WTC11 (cell line): ENCODE data around the gene ADGRL3.

Experiments
- CREB1 ChIP-seq: sonication (generic); formaldehyde crosslinking; IDR thresholded peaks from 2 replicates; pipeline ENCODE4 v1.8.0; 2023; ENCODE audit warnings: mild to moderate bottlenecking, missing genetic modification reagents
- ESRRA ChIP-seq: sonication (generic); formaldehyde crosslinking; IDR thresholded peaks from 2 replicates; pipeline ENCODE4 v1.8.1; 2022; ENCODE audit warnings: mild to moderate bottlenecking, missing genetic modification reagents, borderline replicate concordance
- FOXK1 ChIP-seq: sonication (generic); formaldehyde crosslinking; IDR thresholded peaks from 2 replicates; pipeline ENCODE4 v1.8.0; 2022; ENCODE audit warnings: mild to moderate bottlenecking, moderate library complexity, missing genetic modification reagents
- JUN ChIP-seq: sonication (generic); formaldehyde crosslinking; IDR thresholded peaks from 2 replicates; pipeline ENCODE4 v1.8.0; 2023; ENCODE audit warnings: mild to moderate bottlenecking, missing genetic modification reagents
- NFYB ChIP-seq: sonication (generic); formaldehyde crosslinking; conservative IDR thresholded peaks from 2 replicates; pipeline ENCODE4 v1.8.0; 2022; ENCODE audit warnings: low read depth, missing genetic modification reagents
- NR3C1 ChIP-seq: sonication (generic); formaldehyde crosslinking; conservative IDR thresholded peaks from 2 replicates; pipeline ENCODE4 v1.8.1; 2023; ENCODE audit warnings: low read depth, mild to moderate bottlenecking, missing genetic modification reagents
- TCF7 ChIP-seq: sonication (generic); formaldehyde crosslinking; IDR thresholded peaks from 2 replicates; pipeline ENCODE4 v1.8.0; 2022; ENCODE audit warnings: mild to moderate bottlenecking, low read depth, missing genetic modification reagents, moderate library complexity
- TEAD1 ChIP-seq: sonication (generic); formaldehyde crosslinking; IDR thresholded peaks from 2 replicates; pipeline ENCODE4 v1.8.0; 2022; ENCODE audit warnings: mild to moderate bottlenecking, missing genetic modification reagents
- TF ChIP-seq, protein P1 (sequence below): fragments of 200-600 bp; IDR thresholded peaks from 2 replicates; pipeline ENCODE4 v1.8.0; 2022; ENCODE audit warnings: antibody characterized with exemption
- TF ChIP-seq, protein P2 (sequence below): sonication (generic); formaldehyde crosslinking; IDR thresholded peaks from 2 replicates; pipeline ENCODE4 v1.8.0; 2022; ENCODE audit warnings: missing genetic modification reagents
- TF ChIP-seq, protein P3 (sequence below): sonication (generic); formaldehyde crosslinking; IDR thresholded peaks from 2 replicates; pipeline ENCODE4 v1.8.0; 2022; ENCODE audit warnings: mild to moderate bottlenecking, missing genetic modification reagents
- TF ChIP-seq, protein P4 (sequence below): sonication (generic); formaldehyde crosslinking; IDR thresholded peaks from 2 replicates; pipeline ENCODE4 v1.8.0; 2023; ENCODE audit warnings: missing genetic modification reagents
- TF ChIP-seq, protein P5 (sequence below): sonication (generic); formaldehyde crosslinking; IDR thresholded peaks from 2 replicates; pipeline ENCODE4 v1.8.1; 2023; ENCODE audit warnings: mild to moderate bottlenecking, missing genetic modification reagents, moderate library complexity

DNA sequence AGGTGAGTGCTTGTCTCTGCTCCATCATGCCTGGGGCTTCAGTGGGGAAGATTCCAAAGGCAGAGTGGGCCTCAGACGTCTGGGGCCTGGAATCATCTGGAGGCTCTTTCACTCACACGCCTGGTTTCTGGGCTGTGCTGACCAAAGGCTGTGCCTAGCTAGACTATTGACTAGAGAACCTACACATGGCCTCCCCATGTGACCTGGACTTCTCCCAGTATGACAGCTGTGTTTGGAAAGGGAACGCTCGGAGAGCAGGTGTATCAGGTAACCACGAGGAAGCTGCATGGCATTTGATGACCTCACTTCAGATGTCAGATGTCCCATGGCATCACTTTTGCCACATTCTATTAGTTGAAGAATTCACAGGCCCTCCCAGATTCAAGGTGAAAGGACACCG is 51.0 kb downstream of the ADGRL3 start:
- TF ChIP-seq FOXK1 (CRISPR knock-in tag) (no peak), CREB1 (CRISPR knock-in tag) (no peak), NR3C1 (CRISPR knock-in tag) (no peak), NFYB (CRISPR knock-in tag) (no peak), ESRRA (no peak), JUN (no peak), TEAD1 (CRISPR knock-in tag) (no peak), TCF7 (CRISPR knock-in tag) (no peak)
- TF ChIP-seq, protein P1, sequence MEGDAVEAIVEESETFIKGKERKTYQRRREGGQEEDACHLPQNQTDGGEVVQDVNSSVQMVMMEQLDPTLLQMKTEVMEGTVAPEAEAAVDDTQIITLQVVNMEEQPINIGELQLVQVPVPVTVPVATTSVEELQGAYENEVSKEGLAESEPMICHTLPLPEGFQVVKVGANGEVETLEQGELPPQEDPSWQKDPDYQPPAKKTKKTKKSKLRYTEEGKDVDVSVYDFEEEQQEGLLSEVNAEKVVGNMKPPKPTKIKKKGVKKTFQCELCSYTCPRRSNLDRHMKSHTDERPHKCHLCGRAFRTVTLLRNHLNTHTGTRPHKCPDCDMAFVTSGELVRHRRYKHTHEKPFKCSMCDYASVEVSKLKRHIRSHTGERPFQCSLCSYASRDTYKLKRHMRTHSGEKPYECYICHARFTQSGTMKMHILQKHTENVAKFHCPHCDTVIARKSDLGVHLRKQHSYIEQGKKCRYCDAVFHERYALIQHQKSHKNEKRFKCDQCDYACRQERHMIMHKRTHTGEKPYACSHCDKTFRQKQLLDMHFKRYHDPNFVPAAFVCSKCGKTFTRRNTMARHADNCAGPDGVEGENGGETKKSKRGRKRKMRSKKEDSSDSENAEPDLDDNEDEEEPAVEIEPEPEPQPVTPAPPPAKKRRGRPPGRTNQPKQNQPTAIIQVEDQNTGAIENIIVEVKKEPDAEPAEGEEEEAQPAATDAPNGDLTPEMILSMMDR, result no peak
- TF ChIP-seq, protein P2, sequence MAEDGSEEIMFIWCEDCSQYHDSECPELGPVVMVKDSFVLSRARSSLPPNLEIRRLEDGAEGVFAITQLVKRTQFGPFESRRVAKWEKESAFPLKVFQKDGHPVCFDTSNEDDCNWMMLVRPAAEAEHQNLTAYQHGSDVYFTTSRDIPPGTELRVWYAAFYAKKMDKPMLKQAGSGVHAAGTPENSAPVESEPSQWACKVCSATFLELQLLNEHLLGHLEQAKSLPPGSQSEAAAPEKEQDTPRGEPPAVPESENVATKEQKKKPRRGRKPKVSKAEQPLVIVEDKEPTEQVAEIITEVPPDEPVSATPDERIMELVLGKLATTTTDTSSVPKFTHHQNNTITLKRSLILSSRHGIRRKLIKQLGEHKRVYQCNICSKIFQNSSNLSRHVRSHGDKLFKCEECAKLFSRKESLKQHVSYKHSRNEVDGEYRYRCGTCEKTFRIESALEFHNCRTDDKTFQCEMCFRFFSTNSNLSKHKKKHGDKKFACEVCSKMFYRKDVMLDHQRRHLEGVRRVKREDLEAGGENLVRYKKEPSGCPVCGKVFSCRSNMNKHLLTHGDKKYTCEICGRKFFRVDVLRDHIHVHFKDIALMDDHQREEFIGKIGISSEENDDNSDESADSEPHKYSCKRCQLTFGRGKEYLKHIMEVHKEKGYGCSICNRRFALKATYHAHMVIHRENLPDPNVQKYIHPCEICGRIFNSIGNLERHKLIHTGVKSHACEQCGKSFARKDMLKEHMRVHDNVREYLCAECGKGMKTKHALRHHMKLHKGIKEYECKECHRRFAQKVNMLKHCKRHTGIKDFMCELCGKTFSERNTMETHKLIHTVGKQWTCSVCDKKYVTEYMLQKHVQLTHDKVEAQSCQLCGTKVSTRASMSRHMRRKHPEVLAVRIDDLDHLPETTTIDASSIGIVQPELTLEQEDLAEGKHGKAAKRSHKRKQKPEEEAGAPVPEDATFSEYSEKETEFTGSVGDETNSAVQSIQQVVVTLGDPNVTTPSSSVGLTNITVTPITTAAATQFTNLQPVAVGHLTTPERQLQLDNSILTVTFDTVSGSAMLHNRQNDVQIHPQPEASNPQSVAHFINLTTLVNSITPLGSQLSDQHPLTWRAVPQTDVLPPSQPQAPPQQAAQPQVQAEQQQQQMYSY (CRISPR knock-in tag), result no peak
- TF ChIP-seq, protein P3, sequence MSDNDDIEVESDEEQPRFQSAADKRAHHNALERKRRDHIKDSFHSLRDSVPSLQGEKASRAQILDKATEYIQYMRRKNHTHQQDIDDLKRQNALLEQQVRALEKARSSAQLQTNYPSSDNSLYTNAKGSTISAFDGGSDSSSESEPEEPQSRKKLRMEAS (CRISPR knock-in tag), result no peak
- TF ChIP-seq, protein P4, sequence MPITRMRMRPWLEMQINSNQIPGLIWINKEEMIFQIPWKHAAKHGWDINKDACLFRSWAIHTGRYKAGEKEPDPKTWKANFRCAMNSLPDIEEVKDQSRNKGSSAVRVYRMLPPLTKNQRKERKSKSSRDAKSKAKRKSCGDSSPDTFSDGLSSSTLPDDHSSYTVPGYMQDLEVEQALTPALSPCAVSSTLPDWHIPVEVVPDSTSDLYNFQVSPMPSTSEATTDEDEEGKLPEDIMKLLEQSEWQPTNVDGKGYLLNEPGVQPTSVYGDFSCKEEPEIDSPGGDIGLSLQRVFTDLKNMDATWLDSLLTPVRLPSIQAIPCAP (CRISPR knock-in tag), result no peak
- TF ChIP-seq, protein P5, sequence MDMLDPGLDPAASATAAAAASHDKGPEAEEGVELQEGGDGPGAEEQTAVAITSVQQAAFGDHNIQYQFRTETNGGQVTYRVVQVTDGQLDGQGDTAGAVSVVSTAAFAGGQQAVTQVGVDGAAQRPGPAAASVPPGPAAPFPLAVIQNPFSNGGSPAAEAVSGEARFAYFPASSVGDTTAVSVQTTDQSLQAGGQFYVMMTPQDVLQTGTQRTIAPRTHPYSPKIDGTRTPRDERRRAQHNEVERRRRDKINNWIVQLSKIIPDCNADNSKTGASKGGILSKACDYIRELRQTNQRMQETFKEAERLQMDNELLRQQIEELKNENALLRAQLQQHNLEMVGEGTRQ (CRISPR knock-in tag), result no peak
